Smooth muscle cell of the brain vasculature (primary cell): ENCODE data around the gene ZCCHC24.

Experiments
- DNase-seq: peaks from one replicate; pipeline ENCODE4 v3.0.0-alpha.2; 2012; ENCODE audit warnings: low read depth, low spot score

Gene ZCCHC24

GRCh38 chr10:79399223-79399831 is 46.1 kb downstream of the ZCCHC24 start:
- DNase-seq, result peak; percentile 95

GRCh38 chr10:79398642-79399041 is 46.8 kb downstream of the ZCCHC24 start:
- DNase-seq, result no peak

- DNase-seq, result no peak
Measured at GRCh38 chr10:79397575-79398303, 47.7 kb downstream of the ZCCHC24 start.

- no peak for DNase-seq
Measured at GRCh38 chr10:79397051-79397450, 48.4 kb downstream of the ZCCHC24 start.

GRCh38 chr10:79396520-79396919 is 48.9 kb downstream of the ZCCHC24 start:
- DNase-seq, result no peak

- no peak for DNase-seq
Measured at GRCh38 chr10:79394664-79395063, 50.8 kb downstream of the ZCCHC24 start.

- no peak for DNase-seq
Measured at GRCh38 chr10:79393924-79394610, 51.4 kb downstream of the ZCCHC24 start.

GRCh38 chr10:79393221-79393923 is 52.1 kb downstream of the ZCCHC24 start:
- DNase-seq, result no peak

GRCh38 chr10:79392506-79393176 is 52.8 kb downstream of the ZCCHC24 start:
- no peak for DNase-seq

- DNase-seq, result no peak
Measured at GRCh38 chr10:79392020-79392398, 53.4 kb downstream of the ZCCHC24 start.

- no peak for DNase-seq
Measured at GRCh38 chr10:79391231-79392019, 54.0 kb downstream of the ZCCHC24 start.

- DNase-seq, result no peak
Measured at GRCh38 chr10:79390551-79391229, 54.7 kb downstream of the ZCCHC24 start.

- DNase-seq, result no peak
Measured at GRCh38 chr10:79390057-79390456, 55.4 kb downstream of the ZCCHC24 start.

GRCh38 chr10:79387974-79388850 is 57.2 kb downstream of the ZCCHC24 start:
- DNase-seq, result no peak

- DNase-seq, result no peak
Measured at GRCh38 chr10:79387466-79387973, 57.9 kb downstream of the ZCCHC24 start.

GRCh38 chr10:79386637-79387465 is 58.6 kb downstream of the ZCCHC24 start:
- DNase-seq, result no peak

- no peak for DNase-seq
Measured at GRCh38 chr10:79385804-79386531, 59.5 kb downstream of the ZCCHC24 start.
